Midbrain (tissue), 1 donor: ENCODE data around the gene AP5S1.
A peak's percentile ranks its signal among the peaks of the same experiment; 100 is the strongest.
"Not testable (repeated sequence)": the region's sequence is repeated elsewhere in the genome, so short reads cannot be mapped to it uniquely, and the experiment has no call there.

Experiments
- DNase-seq: peaks from one replicate; lab custom pipeline; 2025; lab: John Stamatoyannopoulos, UW

AP5S1 gene

DNA sequence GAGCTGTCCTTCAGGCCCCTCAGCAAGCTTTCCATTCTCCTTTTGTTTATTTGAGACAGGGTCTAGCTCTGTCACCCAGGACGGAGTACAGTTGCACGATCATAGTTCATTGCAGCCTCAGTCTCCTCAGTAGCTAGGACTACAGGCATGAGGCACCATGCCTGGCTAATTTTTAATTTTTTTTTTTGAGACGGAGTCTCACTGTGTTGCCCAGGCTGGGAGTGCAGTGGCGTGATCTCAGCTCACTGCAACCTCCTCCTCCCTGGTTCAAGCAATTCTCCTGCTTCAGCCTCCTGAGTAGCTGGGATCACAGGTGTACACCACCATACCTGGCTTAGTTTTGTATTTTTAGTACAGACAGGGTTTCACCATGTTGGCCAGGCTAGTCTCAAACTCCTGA is 31.1 kb upstream of the AP5S1 start:
- DNase-seq, result not testable (repeated sequence)

DNA sequence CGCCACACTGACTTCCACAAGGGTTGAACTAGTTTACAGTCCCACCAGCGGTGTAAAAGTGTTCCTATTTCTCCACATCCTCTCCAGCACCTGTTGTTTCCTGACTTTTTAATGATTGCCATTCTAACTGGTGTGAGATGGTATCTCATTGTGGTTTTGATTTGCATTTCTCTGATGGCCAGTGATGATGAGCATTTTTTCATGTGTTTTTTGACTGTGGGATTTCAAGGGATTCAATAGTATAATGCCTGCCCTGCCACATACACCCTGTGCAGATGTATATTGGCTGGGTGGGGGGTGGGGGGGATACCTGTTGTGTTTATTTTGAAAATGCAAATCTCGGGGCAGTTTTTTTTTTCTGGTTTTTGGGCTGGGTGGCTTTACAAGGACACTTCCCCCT is 26.2 kb upstream of the AP5S1 start:
- not testable (repeated sequence) for DNase-seq

DNA sequence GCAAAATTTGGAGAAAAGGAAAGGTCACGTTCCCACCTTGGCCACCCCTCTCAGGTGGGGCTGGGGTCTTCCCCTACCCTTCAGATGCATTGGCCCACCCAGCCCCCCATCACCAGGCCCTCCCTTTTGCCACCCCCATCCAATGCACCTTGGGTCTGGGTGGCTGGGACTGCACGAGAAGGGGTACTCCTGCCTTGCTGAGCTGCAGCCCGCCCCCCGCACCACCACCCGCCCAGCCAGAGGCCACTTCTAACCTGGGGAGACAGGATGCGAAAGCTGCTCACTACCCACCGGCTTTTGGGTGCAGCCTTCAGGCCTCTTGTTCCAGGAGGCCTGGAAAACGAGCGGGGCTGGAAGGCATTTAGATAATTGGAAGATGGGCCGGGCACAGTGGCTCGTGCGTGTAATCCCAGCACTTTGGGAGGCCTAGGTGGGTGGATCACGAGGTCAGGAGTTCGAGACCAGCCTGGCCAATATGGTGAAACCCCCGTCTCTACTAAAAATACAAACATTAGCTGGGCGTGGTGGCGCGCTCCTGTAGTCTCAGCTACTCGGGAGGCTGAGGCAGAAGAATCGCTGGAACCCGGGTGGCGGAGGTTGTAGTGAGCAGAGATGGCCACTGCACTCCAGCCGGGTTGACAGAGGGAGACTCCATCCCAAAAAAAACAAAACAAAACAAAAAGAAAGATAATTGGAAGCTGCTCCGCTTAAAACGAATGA is 25.5 kb upstream of the AP5S1 start:
- no peak for DNase-seq

DNA sequence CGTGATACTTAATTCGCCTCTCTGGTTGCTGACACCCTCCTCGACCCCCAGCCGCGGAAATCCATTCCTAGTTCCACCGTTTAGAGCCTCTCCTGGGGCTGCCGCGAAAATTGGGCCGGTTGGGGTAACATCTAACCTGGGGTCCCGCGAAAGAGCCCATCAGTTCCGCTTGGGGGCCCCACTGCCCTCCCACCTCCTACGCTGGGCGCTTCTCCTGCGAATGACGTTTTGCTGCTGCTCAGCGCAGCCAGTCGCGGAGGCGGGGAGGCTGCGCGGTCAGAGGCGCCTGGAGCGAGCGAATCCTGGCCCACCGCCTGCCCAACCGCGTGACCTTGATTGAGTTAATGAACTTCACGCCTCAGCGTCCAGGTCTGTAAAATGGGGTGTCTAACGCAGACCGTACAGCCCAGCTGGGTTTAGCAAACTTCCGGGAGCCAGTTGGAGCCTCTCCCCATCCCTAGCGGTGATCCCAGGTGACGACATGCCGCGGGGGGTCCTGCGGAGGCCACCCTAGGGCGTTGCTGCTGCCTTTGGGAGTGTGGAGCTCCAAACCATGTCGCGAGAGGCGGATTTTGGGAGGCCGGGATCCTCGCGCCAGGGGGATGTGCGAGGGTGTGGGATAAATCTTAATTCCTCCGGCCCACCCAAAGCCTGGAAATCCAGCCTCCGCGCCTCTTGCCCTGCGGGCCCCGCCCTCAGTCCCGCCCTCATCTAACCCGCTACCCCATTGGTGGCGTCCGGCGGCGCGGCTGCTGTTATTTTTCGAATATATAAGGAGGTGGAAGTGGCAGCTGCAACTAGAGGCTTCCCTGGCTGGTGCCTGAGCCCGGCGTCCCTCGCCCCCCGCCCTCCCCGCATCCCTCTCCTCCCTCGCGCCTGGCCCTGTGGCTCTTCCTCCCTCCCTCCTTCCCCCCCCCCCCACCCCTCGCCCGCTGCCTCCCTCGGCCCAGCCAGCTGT is 24.6 kb upstream of the AP5S1 start, which contains the start of gene CDC25B:
Gene CDC25B, plus strand, starts transcription at position 800 of the 958 bp plus-strand sequence. CDS start 222 bp downstream, outside the sequence.
- peak; percentile 93 for DNase-seq

DNA sequence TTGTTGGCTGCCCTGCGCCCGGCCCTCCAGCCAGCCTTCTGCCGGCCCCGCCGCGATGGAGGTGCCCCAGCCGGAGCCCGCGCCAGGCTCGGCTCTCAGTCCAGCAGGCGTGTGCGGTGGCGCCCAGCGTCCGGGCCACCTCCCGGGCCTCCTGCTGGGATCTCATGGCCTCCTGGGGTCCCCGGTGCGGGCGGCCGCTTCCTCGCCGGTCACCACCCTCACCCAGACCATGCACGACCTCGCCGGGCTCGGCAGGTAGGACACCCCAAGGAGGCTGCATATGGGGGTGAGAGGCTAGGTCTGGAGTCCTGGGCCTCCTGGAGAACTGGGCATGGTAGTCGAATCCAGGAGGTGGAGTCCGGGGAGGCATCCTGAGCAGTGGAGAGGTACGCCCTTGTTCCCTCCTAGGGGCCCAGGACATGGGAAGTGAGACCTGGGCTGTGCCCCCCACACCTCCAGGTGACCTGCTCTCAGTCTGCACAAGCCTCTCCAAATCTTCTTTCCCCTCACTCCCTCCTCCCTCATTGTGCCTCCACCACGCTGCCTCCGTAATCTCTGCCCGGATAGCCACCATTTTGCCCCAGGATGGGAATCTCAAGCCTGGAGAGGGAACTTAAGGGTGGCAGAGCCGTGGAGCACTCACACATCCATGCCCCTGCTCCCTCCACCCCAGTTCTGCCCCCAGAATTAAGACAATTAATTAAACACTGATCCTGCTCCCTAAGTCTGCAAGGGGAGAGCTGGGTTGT is 23.7 kb upstream of the AP5S1 start:
- DNase-seq, result no peak

DNA sequence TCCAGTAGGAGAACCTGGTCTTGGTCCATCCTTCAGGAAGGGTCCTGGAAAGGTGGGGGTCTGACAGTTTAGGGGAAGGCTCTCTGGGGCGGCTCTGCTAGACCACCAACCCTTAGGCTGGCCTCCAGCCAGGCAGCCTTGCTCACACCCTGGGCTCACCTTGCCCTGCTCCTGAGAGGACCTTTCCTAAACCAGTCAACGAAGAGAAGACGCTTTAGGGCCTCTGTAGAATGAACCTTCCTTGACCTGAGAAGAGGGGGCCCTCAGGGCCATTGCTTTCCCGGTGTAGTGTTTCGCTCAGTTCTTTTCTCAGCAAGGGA is 23.2 kb upstream of the AP5S1 start:
- DNase-seq, result no peak

DNA sequence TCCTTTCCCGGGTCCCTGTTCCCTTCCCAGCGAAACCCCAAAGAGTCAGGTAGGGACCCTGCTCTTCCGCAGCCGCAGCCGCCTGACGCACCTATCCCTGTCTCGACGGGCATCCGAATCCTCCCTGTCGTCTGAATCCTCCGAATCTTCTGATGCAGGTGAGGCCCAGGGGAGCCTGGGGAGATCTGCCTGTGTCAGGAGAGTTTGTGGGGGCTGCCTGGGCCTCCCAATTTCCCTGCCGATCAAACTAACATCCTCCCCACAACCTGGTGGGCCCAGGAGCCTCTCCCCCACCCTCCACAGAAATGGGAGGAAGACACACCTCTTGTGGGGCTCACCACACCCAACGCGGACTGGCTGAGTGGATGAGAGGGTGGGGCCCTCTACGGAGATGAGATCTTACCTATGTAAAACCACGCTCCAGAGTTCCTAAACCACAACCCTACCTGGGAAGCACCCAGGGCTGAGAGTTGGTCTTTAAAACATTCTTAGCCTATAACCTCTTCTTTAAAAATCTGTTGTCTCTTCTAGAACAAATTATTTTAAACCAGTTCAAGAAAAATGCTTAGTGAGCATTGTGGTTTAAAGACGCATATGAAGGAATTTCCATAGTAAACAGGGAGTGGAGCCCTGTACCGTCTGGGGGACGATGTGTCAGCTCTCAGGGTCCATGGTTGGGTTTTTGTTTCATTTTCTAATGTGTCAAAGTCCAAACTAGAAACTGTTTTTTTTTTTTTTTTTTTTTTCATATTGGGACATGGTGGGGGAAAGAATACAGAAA is 22.6 kb upstream of the AP5S1 start:
- no peak for DNase-seq

DNA sequence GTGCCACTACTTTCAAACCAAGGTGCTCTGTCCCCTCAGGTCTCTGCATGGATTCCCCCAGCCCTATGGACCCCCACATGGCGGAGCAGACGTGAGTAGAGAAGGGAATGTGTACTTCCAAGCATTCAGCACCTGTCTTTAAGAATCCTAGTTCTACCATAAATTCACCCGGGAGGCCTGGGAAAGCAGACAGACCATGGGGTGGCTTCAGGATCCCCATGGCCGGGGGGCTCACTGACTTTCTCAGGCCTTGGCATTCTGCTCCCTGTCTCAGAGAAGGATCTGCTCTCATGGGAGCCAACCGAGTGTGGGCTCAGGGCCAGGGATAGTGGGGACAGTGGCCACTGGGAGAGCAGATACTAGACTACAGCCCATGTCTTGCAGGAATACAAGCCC is 22.0 kb upstream of the AP5S1 start:
- peak; percentile 13 for DNase-seq

DNA sequence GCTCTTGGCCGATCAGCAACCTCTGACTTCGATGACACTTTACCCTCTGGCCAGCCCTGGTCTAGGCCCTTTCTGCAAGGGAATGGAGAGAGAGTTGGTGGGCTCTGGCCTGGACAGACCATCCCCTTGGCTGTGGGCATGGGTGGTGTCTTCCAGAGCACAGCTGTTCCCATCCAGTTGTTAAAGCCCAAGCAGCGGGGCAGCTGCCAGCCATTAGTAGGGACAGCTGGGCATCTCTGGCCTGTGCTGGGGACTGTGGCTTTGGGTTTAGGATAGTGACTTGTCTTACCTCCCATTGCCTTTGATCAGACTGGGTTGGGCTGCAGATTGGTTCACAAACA is 21.5 kb upstream of the AP5S1 start:
- DNase-seq, result no peak

DNA sequence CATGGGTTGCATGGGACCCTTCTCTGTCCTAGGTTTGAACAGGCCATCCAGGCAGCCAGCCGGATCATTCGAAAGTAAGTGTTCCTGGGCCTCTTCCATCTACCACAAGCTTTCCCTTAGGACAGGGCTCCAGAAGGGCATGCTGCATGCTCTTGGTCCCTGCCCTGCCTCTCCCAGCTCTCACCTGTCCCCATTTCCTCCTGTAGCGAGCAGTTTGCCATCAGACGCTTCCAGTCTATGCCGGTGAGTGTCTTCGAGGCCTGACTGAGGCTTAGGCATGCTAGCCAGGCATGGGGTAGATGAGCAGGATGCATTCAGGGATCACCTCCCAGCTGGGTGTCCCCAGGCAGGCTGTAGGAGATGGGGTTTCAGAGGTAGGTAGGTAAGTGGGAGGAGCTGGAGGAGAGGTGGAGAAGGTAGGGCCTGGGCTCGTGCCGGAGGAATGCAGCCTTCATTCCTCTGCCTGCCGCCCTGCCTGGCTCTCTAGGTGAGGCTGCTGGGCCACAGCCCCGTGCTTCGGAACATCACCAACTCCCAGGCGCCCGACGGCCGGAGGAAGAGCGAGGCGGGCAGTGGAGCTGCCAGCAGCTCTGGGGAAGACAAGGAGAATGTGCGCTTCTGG is 20.0 kb upstream of the AP5S1 start:
- no peak for DNase-seq

DNA sequence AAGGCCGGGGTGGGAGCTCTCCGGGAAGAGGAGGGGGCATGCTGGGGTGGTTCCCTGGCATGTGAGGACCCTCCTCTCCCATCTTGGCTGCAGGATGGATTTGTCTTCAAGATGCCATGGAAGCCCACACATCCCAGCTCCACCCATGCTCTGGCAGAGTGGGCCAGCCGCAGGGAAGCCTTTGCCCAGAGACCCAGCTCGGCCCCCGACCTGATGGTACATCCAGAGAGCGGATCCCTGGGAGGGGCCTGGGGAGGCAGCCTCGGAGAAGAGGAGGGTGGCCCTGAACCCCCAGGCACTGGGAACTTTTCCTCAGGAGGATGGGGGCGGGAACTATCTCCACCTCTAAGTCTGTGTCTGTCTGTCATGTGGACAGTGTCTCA is 19.5 kb upstream of the AP5S1 start:
- no peak for DNase-seq

DNA sequence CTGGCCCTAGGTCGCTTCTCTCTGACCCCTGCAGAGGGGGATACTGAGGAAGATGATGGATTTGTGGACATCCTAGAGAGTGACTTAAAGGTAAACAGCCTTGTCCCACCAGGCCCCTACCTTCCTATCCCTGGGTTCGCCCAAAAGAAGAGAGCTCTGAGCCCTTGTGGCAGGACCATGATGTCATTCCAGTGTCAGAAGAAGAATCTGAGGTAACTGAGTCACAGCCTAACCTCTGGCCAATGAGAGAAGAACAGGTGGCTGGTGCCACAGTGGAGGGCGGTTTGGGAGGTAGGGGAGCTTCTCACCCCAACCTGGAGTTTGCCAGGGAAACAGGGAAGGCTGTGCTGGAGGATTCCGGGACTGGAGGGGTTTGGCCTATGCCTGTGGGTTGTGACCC is 19.0 kb upstream of the AP5S1 start:
- DNase-seq, result no peak

DNA sequence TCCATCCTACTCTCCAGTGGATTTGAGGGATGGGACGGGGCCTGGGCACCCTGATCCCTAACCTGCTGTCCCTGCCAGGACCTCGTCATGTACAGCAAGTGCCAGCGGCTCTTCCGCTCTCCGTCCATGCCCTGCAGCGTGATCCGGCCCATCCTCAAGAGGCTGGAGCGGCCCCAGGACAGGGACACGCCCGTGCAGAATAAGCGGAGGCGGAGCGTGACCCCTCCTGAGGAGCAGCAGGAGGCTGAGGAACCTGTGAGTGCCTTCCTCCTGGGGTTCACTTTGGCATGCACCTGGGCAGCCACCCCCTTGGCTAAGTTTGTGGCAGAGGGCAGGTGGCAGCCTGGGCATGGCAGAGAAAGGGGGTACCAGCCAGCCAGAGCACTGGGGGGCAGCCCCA is 18.5 kb upstream of the AP5S1 start:
- DNase-seq, result no peak

DNA sequence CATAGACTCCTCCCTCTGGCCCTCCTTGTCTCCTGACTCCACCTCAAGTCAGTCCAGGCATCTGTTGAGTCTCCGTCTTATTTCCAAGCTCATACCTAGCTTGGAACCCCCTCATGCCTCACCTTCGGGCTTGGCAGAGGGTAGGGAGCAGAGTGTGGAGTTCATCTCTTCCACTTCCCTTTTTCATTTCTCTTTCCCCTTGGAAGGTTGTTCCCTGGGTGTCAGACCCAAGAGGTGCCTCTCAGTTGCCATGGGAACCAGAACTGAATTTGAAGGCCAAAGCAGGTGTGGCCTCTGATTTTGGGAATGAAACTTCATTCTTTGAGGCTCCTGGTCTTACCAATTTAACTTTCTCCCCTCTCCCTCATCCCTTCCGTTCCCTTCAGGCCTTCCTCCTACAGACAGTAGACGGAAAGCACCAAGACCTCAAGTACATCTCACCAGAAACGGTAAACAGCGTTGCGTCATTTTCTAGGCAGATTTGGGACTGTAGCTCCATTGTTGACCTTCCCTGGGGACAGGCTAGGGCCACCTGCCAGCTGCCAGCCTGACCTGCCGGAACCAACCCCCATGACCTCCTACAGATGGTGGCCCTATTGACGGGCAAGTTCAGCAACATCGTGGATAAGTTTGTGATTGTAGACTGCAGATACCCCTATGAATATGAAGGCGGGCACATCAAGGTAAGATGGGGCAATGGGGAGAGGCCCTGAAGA is 17.7 kb upstream of the AP5S1 start:
- DNase-seq, result no peak

DNA sequence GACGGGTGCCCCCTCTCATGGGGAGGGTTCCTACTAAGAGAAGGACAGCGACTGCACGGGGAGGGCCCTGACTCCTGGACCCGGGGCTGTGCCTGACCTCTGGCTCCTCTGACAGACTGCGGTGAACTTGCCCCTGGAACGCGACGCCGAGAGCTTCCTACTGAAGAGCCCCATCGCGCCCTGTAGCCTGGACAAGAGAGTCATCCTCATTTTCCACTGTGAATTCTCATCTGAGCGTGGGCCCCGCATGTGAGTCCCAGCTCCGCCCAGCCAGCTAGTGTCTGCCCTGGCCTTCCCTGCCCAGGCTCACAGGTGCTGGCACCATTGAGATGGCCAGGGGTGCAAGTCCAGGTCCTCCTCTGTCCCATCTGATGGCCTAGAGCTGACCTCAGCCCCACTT is 17.1 kb upstream of the AP5S1 start:
- no peak for DNase-seq

DNA sequence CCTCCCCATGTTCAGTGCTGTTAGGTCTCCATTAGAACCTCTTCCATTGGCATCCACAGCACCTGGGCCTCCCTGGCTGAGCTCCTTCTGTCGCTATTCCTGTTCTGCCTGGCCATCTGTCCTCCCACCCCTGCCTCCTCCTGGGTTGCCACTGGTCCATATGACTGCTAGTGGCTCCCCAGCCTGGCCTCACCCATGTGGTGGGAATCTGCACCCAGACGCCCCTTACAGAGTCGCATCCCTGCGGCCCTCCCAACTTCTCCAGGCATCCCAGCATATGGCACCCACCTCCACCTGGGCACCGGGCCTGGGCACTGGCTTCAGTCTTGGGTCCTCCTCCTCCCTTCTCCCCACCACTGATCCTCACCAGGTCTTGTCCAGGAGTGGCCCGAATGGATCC is 16.5 kb upstream of the AP5S1 start:
- no peak for DNase-seq

DNA sequence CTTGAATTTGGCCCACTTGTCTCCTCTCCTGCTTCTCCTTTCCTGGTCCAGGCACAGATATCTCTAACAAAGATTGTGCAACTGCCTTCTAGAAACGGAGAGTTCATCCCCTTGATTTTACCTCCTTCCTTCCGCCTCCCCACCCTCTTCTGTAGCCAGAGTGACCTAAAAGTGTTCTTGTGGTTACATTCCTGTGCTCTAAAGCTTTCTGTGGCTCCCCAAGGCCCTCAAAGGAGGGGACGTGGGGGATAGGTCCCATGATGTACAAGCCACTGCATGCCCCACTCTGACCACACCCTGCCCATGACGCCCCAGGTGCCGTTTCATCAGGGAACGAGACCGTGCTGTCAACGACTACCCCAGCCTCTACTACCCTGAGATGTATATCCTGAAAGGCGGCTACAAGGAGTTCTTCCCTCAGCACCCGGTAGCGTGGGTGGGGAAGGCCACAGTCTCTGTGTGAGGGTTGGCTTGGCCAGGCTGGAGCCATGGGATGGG is 16.0 kb upstream of the AP5S1 start:
- DNase-seq, result no peak

DNA sequence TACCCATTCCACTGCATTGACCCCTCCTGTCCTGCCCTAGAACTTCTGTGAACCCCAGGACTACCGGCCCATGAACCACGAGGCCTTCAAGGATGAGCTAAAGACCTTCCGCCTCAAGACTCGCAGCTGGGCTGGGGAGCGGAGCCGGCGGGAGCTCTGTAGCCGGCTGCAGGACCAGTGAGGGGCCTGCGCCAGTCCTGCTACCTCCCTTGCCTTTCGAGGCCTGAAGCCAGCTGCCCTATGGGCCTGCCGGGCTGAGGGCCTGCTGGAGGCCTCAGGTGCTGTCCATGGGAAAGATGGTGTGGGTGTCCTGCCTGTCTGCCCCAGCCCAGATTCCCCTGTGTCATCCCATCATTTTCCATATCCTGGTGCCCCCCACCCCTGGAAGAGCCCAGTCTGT is 15.6 kb upstream of the AP5S1 start:
- DNase-seq, result no peak

DNA sequence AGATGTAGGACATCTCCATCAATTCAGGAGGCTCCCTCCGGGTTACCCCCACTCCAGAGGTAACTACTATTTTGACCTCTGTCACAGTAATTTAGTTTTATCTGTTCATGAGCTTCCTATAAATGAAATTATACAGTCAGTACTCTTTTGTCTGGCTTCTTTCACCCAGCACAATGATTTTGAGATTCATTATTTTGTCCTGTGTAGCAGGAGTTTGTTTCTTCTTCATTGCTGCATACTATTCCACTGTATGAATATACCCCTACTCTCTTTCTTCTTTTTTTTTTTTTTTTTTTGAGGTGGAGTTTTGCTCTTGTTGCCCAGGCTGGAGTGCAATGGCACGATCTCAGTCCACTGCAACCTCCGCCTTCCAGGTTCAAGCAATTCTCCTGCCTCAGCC is 11.8 kb upstream of the AP5S1 start:
- DNase-seq, result no peak

DNA sequence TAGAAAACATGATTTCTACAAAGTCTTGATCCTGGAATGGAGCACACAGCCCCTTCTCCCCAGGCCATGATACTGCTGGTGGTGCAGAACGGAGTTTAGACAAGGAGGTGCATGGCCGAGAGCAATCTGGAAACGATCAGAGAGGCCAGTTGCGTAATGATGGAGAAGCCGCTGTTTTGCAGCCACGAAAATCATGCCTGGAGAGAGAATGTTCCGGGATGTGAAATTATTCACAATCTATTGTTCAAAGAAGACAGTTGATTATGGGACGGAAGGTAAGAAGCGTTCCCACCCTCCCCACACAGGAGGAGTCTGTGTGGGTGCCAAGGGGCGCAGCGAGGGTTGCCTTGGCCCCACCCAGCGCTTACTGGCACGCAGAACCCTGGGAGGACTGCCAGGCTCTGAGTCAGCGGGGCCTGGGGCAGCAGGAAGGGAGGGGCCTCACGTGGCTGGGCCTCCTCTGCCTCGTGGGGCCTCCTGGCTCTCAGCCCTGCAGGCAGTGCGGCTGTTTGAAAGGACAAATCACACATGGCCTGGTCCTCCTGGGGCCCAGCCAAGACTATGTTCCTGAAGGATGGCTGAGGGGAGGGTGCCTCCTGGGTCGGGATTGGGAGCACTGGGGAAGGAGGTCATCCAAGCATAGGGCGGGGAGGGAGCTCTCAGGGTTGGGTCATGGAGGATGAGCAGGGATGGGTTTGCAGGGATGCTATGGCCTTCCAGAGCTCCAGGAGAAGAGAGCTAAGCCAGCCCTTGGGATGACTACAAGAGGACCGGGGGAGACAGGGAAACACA is 8.7 kb upstream of the AP5S1 start:
- DNase-seq, result peak; percentile 95
